ENCODE measurements around the gene RIN1. TPM values are rescaled to one million over a fixed set of nuclear protein-coding genes. Genes with fewer than 3 reads are reported as not detected.
A peak's percentile ranks its signal among the peaks of the same experiment; 100 is the strongest.
"Not testable (repeated sequence)": the region's sequence is repeated elsewhere in the genome, so short reads cannot be mapped to it uniquely, and the experiment has no call there.

Gene RIN1
- total and polyA plus RNA-seq, 9 of the 15 experiments (the other 6 are each of a cell fraction or from before 2014, with no cell fraction given) = 0.01 to 1.2 (median 0.45) TPM; not detected in 1

DNA sequence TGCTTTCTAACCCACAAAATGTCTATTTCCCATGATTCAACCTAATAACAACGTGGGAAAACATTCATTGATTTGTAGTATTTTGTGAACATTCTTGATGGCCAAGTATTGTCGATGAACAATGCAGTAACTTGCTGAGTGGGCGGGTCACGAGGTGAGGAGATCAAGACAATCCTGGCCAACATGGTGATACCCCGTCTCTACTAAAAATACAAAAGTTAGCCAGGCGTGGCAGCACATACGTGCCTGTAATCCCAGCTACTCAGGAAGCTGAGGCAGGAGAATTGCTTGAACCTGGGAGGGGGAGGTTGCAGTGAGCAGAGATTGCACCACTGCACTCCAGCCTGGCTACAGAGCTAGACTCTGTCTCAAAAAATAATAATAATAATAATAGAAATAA lies 44.0 kb upstream of the RIN1 start:
- WGBS (ENCODE audit: insufficient coverage, low coverage, missing lambda C conversion rate) = 23% methylated on average over 7 of the region's 7 CpGs
- H3K9me3 ChIP-seq (replicated peaks; ENCODE audit: control insufficient read depth, insufficient read depth, low read depth, low read length); BruUV-seq (replicated peaks); intact Hi-C loops (cut with micrococcal nuclease); H4K20me1 ChIP-seq (replicated peaks; ENCODE audit: control insufficient read depth, insufficient read depth, low read length); H3K4me3 ChIP-seq; in situ Hi-C loops (cut with MboI); H3K36me3 ChIP-seq (ENCODE audit: control insufficient read depth, insufficient read depth, low read length); H3K9me1 ChIP-seq (ENCODE audit: control insufficient read depth, insufficient read depth, low read length); H3K79me2 ChIP-seq (ENCODE audit: control insufficient read depth, insufficient read depth, low read length); H3K27me3 ChIP-seq (ENCODE audit: control insufficient read depth in 2 of 2, insufficient read depth in 2 of 2, low read length in 2 of 2); H3K27ac ChIP-seq (ENCODE audit: extremely low read depth, low read depth, low read length); CTCF ChIA-PET (ENCODE audit: low intra/inter-chr PET ratio); H3K4me1 ChIP-seq (replicated peaks in 1 of 2; ENCODE audit: control insufficient read depth in 2 of 2, insufficient read depth in 2 of 2, low read length in 2 of 2); H3K9ac ChIP-seq (ENCODE audit: insufficient read depth in 1 of 2, low read depth in 2 of 2, low read length in 2 of 2); H3K4me2 ChIP-seq (ENCODE audit: insufficient read depth, low read length); DNase-seq (ENCODE audit: extremely low read depth in 1 of 4, low spot score in 3 of 4): not testable (repeated sequence)
- POLR2A ChIA-PET = interaction anchor here (0.6 kb wide), 2 partner anchors 159 to 464 kb away, joined by 3 read pairs; no protein-coding TSS in a partner anchor
- TF ChIP-seq EGR1 (conservative IDR thresholded peaks at IDR 0.05) (peak; percentile 72), ZNF316 (IDR thresholded peaks at IDR 0.05) (peak; percentile 56; the same call in 1 of the 2 replicates), C11orf30 (IDR thresholded peaks at IDR 0.05; ENCODE audit: low read depth) (peak; percentile 37; the same call in 1 of the 2 replicates)
- FAIRE-seq (peak; percentile 61), ATAC-seq (peak; percentile 67)
- H2AFZ ChIP-seq (ENCODE audit: low read depth, low read length) = peak overlapping the region; percentile 37; the same call in 1 of the 2 replicates

DNA sequence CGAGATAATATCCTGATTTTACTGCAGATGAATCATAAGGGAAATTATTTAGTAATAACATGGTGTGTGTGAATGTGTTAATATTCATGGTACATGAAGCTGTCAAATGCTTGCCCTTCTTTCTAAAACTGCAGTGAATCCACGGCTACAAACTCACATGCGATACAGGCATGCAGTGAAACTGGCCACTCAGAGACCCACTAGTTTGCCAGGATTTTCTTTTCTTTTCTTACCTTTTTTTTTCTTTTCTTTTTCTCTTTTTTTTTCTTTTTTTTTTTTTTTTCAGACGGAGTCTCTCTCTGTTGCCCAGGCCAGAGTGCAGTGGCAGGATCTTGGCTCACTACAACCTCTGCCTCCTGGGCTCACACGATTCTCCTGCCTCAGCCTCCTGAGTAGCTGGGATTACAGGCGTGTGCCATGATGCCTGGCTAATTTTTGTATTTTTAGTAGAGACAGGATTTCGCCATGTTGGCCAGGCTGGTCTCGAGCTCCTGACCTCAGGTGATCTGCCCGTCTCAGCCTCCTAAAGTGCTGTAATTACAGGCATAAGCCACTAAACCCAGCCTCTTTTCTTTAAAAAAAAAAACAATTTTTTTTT lies 37.6 kb upstream of the RIN1 start:
- H3K4me3 ChIP-seq; H3K4me2 ChIP-seq (ENCODE audit: insufficient read depth, low read length); intact Hi-C loops (cut with micrococcal nuclease); H4K20me1 ChIP-seq (replicated peaks; ENCODE audit: control insufficient read depth, insufficient read depth, low read length); H3K9me3 ChIP-seq (replicated peaks; ENCODE audit: control insufficient read depth, insufficient read depth, low read depth, low read length); BruUV-seq (replicated peaks); CTCF ChIA-PET (ENCODE audit: low intra/inter-chr PET ratio); H3K27ac ChIP-seq (ENCODE audit: extremely low read depth, low read depth, low read length); ATAC-seq; H3K9me1 ChIP-seq (ENCODE audit: control insufficient read depth, insufficient read depth, low read length); DNase-seq (ENCODE audit: extremely low read depth in 1 of 4, low spot score in 3 of 4); H3K27me3 ChIP-seq (ENCODE audit: control insufficient read depth in 2 of 2, insufficient read depth in 2 of 2, low read length in 2 of 2); FAIRE-seq; in situ Hi-C loops (cut with MboI): not testable (repeated sequence)
- peak overlapping the region; percentile 46; the same call in 1 of the 2 replicates for H2AFZ ChIP-seq (ENCODE audit: low read depth, low read length)
- peaks cover 21 to 33% of the 10 kb centered on the region in 2 experiments; a peak in 4 of 5 replicates for H3K4me1 ChIP-seq (replicated peaks in 1 of 2; ENCODE audit: control insufficient read depth in 2 of 2, insufficient read depth in 2 of 2, low read length in 2 of 2)
- H3K36me3 ChIP-seq (ENCODE audit: control insufficient read depth, insufficient read depth, low read length) = peaks cover 20% of the 10 kb centered on the region; the same call in 2 of the 3 replicates
- H3K9ac ChIP-seq (ENCODE audit: insufficient read depth in 1 of 2, low read depth in 2 of 2, low read length in 2 of 2) = 0 out of 4 replicates have a peak overlapping the region, but pooled peaks of 1 of the 2 experiments have one; percentile 67
- TF ChIP-seq PHB2 (IDR thresholded peaks at IDR 0.05; ENCODE audit: low read depth) (0 out of 2 replicates have a peak, but pooled peaks have one; percentile 30), SMARCA5 (IDR thresholded peaks at IDR 0.05) (peak; percentile 16; the same call in 1 of the 2 replicates)
- H3K79me2 ChIP-seq (ENCODE audit: control insufficient read depth, insufficient read depth, low read length) = peaks cover 33% of the 10 kb centered on the region
- WGBS (ENCODE audit: insufficient coverage, low coverage, missing lambda C conversion rate) = 78% methylated on average over 5 of the region's 9 CpGs
- POLR2A ChIA-PET = interaction anchor here (1.1 kb wide), 1 partner anchor 22 kb away, joined by 4 read pairs; no protein-coding TSS in a partner anchor

All from K562 (cell line).